Small intestine (tissue), 7 donors: ENCODE data around the gene NID1. TPM values are rescaled to one million over a fixed set of nuclear protein-coding genes. Genes with fewer than 3 reads are reported as not detected.

Experiments
- DNase-seq, 2 donors: peaks; one replicate each; pipeline versions ENCODE4 v3.0.0 to v3.0.0-alpha.2; 2013
- FAIRE-seq: peaks from 2 replicates; lab custom pipeline; 2012; peaks lifted over from hg19 to GRCh38; lab: Jason Lieb, UNC
- H3K27ac ChIP-seq, 3 donors: one replicate each; pipeline ENCODE4 v1.5.1; 2013; ENCODE audit warnings: low read length in 2 of 3, mild to moderate bottlenecking in 2 of 3, control low read depth in 1 of 3, inconsistent platforms in 1 of 3, low read depth in 1 of 3, moderate library complexity in 1 of 3
- H3K27me3 ChIP-seq, 3 donors: one replicate each; pipeline ENCODE4 v1.6.1; 2013; ENCODE audit warnings: low read length in 3 of 3, inconsistent platforms in 1 of 3; ENCODE audit not compliant: control insufficient read depth in 3 of 3, insufficient read depth in 3 of 3
- H3K36me3 ChIP-seq, 3 donors: one replicate each; pipeline ENCODE4 v1.6.1; 2013; ENCODE audit warnings: low read length in 3 of 3, inconsistent platforms in 1 of 3, low read depth in 1 of 3, mild to moderate bottlenecking in 1 of 3, moderate library complexity in 1 of 3; ENCODE audit not compliant: control insufficient read depth in 3 of 3, insufficient read depth in 2 of 3
- H3K4me1 ChIP-seq, 3 donors: one replicate each; pipeline ENCODE4 v1.6.1; 2013; ENCODE audit warnings: low read length in 2 of 3, inconsistent platforms in 1 of 3, low read depth in 1 of 3, mild to moderate bottlenecking in 1 of 3, moderate library complexity in 1 of 3; ENCODE audit not compliant: control insufficient read depth in 3 of 3, insufficient read depth in 2 of 3
- H3K4me3 ChIP-seq, 3 donors: one replicate each; pipeline ENCODE4 v1.5.1; 2013; ENCODE audit warnings: low read length in 3 of 3, control low read depth in 1 of 3, inconsistent platforms in 1 of 3, low read depth in 1 of 3, mild to moderate bottlenecking in 1 of 3, moderate library complexity in 1 of 3
- H3K9me3 ChIP-seq, 2 donors: one replicate each; pipeline ENCODE4 v1.6.1; 2013; ENCODE audit warnings: low read depth in 1 of 2, low read length in 1 of 2; ENCODE audit not compliant: control insufficient read depth in 2 of 2, insufficient read depth in 1 of 2
- WGBS, 3 donors: extraction: QIAGEN DNeasy Blood & Tissue Kit; methylation state at CpG; one replicate each; pipeline ENCODE4 v1.1.7; 2013; 5-methylcytosine and 5-hydroxymethylcytosine counted together
- polyA plus RNA-seq, 4 donors: library from polyadenylated mRNA; stranded (reverse) in 3 of 4; unstranded in 1 of 4; fragments of 200-250 nt in 3 of 4; fragments of 120-200 nt in 1 of 4; gene quantifications; one replicate each; pipeline versions ENCODE4 v1.2.1 to v1.2.3, GENCODE V29; 2013
- donor health status: healthy with polysubstance abuse.
- donor health status: control.
- donor health status: control.
- donor health status: Bipolar disorder and iron deficiency.
- donor health status: healthy.

NID1 gene
- polyA plus RNA-seq, 4 donors, result 0.67 to 62.0 (median 19.9) TPM

GRCh38 chr1:236002025-236002390 is 62.9 kb downstream of the NID1 start:
- Histone ChIP-seq H3K36me3 (peaks cover 0 to 2% (median 0%) of the 10 kb centered on the region in 3 donors), H3K9me3 (no peaks in the 10 kb centered on the region), H3K4me3 (no peak overlapping the region), H3K4me1 (peaks cover 0 to 4% (median 0%) of the 10 kb centered on the region in 3 donors), H3K27ac (peak overlapping the region in 1 of 3 donors; percentile 61), H3K27me3 (no peaks in the 10 kb centered on the region)
- WGBS, 3 donors, result 71 to 82% (median 73%) methylated on average over 7 of the region's 7 CpGs
- FAIRE-seq (no peak), DNase-seq (no peak)

GRCh38 chr1:236000781-236001180 is 64.1 kb downstream of the NID1 start:
- FAIRE-seq (no peak), DNase-seq (no peak)
- Histone ChIP-seq H3K4me3 (no peak overlapping the region), H3K27ac (no peak overlapping the region), H3K27me3 (no peaks in the 10 kb centered on the region), H3K4me1 (peaks cover 0 to 4% (median 0%) of the 10 kb centered on the region in 3 donors), H3K9me3 (no peaks in the 10 kb centered on the region), H3K36me3 (peaks cover 0 to 3% (median 2%) of the 10 kb centered on the region in 3 donors)
- WGBS, 3 donors, result 80 to 88% (median 83%) methylated on average over 6 of the region's 6 CpGs

GRCh38 chr1:235999259-235999925 is 65.5 kb downstream of the NID1 start:
- H3K4me1 ChIP-seq, result peaks cover 0 to 4% (median 0%) of the 10 kb centered on the region in 3 donors
- FAIRE-seq, result no peak

GRCh38 chr1:235998812-235999211 is 66.1 kb downstream of the NID1 start:
- Histone ChIP-seq H3K9me3 (no peaks in the 10 kb centered on the region), H3K4me1 (peaks cover 0 to 4% (median 0%) of the 10 kb centered on the region in 3 donors), H3K27me3 (no peaks in the 10 kb centered on the region), H3K27ac (peak overlapping the region in 2 of 3 donors; percentile 50 to 86), H3K4me3 (no peak overlapping the region), H3K36me3 (peaks cover 0 to 3% (median 0%) of the 10 kb centered on the region in 3 donors)
- WGBS, 3 donors, result 65 to 78% (median 69%) methylated on average over 6 of the region's 6 CpGs
- no peak for FAIRE-seq
- no peak for DNase-seq

More at GRCh38 chr1:235999259-235999925, 65.5 kb downstream of the NID1 start:
- 50 to 72% (median 58%) methylated on average over 8 of the region's 8 CpGs for WGBS, 3 donors
- H3K4me3 ChIP-seq, result no peak overlapping the region
- peak overlapping the region; percentile 42 to 86 (median 50) for H3K27ac ChIP-seq
- H3K36me3 ChIP-seq, result peaks cover 0 to 3% (median 0%) of the 10 kb centered on the region in 3 donors
- H3K9me3 ChIP-seq, result no peaks in the 10 kb centered on the region
- peak; percentile 14 to 20 for DNase-seq
- no peaks in the 10 kb centered on the region for H3K27me3 ChIP-seq

GRCh38 chr1:235997931-235998330 is 67.0 kb downstream of the NID1 start:
- H3K9me3 ChIP-seq, result no peaks in the 10 kb centered on the region
- WGBS, 3 donors, result 90 to 97% (median 96%) methylated on average over 5 of the region's 5 CpGs
- no peak for FAIRE-seq

GRCh38 chr1:235997049-235997448 is 67.8 kb downstream of the NID1 start:
- WGBS, 3 donors, result 71 to 91% (median 83%) methylated on average over 5 of the region's 5 CpGs
- H3K27ac ChIP-seq, result no peak overlapping the region
- FAIRE-seq (no peak), DNase-seq (no peak)
- H3K36me3 ChIP-seq, result peaks cover 0 to 18% (median 0%) of the 10 kb centered on the region in 3 donors
- no peaks in the 10 kb centered on the region for H3K9me3 ChIP-seq
- no peaks in the 10 kb centered on the region for H3K27me3 ChIP-seq
- H3K4me1 ChIP-seq, result peaks cover 0 to 4% (median 0%) of the 10 kb centered on the region in 3 donors
- no peak overlapping the region for H3K4me3 ChIP-seq

More at GRCh38 chr1:235997931-235998330, 67.0 kb downstream of the NID1 start:
- H3K4me3 ChIP-seq, result no peak overlapping the region
- H3K27ac ChIP-seq, result no peak overlapping the region
- H3K4me1 ChIP-seq, result peaks cover 0 to 4% (median 0%) of the 10 kb centered on the region in 3 donors
- H3K36me3 ChIP-seq, result peaks cover 0 to 11% (median 0%) of the 10 kb centered on the region in 3 donors
- DNase-seq, result no peak
- H3K27me3 ChIP-seq, result no peaks in the 10 kb centered on the region

- Histone ChIP-seq H3K27ac (no peak overlapping the region), H3K4me3 (no peak overlapping the region), H3K9me3 (no peaks in the 10 kb centered on the region), H3K4me1 (peaks cover 0 to 4% (median 0%) of the 10 kb centered on the region in 3 donors), H3K36me3 (peaks cover 0 to 20% (median 0%) of the 10 kb centered on the region in 3 donors), H3K27me3 (no peaks in the 10 kb centered on the region)
- 74 to 88% (median 77%) methylated on average over 4 of the region's 4 CpGs for WGBS, 3 donors
- FAIRE-seq, result no peak
- DNase-seq, result no peak
Measured at GRCh38 chr1:235996048-235996785, 68.7 kb downstream of the NID1 start.

GRCh38 chr1:235995511-235995910 is 69.4 kb downstream of the NID1 start:
- H3K4me1 ChIP-seq, result peaks cover 0 to 4% (median 0%) of the 10 kb centered on the region in 3 donors
- H3K27me3 ChIP-seq, result no peaks in the 10 kb centered on the region
- H3K27ac ChIP-seq, result peak overlapping the region in 1 of 3 donors; percentile 23
- no peak overlapping the region for H3K4me3 ChIP-seq
- peaks cover 0 to 27% (median 0%) of the 10 kb centered on the region in 3 donors for H3K36me3 ChIP-seq
- DNase-seq (no peak), FAIRE-seq (no peak)
- H3K9me3 ChIP-seq, result peaks cover 0 to 5% of the 10 kb centered on the region in 2 donors
- WGBS, 3 donors, result 80 to 87% (median 84%) methylated on average over 3 of the region's 3 CpGs
